Spleen (tissue), 7 donors: ENCODE measurements around the gene EXOSC1.

ENCODE experiments used
- POLR2AphosphoS5 ChIP-seq, 3 donors: sonication (generic); formaldehyde crosslinking; IDR thresholded peaks; one replicate each; pipeline ENCODE4 v1.5.1; 2017; ENCODE audit warnings: antibody characterized with exemption in 3 of 3
- TF ChIP-seq, protein P1 (sequence below), 11 experiments: fragments of 200-600 bp in 7 of 11; fragments of 450-650 bp in 4 of 11; sonication (generic) in 4 of 11; IDR thresholded peaks in 8 of 11; conservative IDR thresholded peaks in 3 of 11; 1 replicate in 7 of 11; 2 replicates in 4 of 11; pipeline versions ENCODE4 v1.4.0 to v1.8.0; 2016 to 2021; ENCODE audit warnings: antibody characterized with exemption in 11 of 11, inconsistent platforms in 4 of 11, mild to moderate bottlenecking in 1 of 11
- donor health status: DM: no; HTN: no; CAD: no; lungs with moderate emphysema.
- donor health status: DM: no; HTN: no; CAD: no.
- donor health status: DM: no; HTN: no; CAD: no.

DNA sequence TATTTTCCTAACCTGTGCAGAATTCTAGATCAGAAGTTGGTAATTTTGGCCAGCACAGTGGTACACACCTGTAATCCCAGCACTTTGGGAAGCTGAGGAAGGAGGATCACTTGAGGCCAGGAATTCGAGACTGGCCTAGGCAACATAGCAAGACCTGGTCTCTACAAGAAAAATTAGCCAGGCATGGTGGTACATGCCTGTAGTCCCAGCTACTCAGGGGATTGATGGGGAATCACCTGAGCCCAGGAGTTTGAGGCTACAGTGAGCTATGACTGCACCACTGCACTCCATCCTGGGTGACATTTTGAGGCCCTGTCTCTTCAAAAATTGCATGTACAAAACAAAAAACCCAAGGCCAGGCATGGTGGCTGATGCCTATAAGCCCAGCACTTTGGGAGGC is 11.2 kb downstream of the EXOSC1 start:
- TF ChIP-seq, protein P1, sequence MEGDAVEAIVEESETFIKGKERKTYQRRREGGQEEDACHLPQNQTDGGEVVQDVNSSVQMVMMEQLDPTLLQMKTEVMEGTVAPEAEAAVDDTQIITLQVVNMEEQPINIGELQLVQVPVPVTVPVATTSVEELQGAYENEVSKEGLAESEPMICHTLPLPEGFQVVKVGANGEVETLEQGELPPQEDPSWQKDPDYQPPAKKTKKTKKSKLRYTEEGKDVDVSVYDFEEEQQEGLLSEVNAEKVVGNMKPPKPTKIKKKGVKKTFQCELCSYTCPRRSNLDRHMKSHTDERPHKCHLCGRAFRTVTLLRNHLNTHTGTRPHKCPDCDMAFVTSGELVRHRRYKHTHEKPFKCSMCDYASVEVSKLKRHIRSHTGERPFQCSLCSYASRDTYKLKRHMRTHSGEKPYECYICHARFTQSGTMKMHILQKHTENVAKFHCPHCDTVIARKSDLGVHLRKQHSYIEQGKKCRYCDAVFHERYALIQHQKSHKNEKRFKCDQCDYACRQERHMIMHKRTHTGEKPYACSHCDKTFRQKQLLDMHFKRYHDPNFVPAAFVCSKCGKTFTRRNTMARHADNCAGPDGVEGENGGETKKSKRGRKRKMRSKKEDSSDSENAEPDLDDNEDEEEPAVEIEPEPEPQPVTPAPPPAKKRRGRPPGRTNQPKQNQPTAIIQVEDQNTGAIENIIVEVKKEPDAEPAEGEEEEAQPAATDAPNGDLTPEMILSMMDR (IDR thresholded peaks at IDR 0.05 in 8 of 11, conservative IDR thresholded peaks at IDR 0.05 in 3 of 11), result no peak
- TF ChIP-seq POLR2AphosphoS5 (IDR thresholded peaks at IDR 0.05), result no peak
